ENCODE results near the gene CACNA2D3.

The CACNA2D3 gene

GRCh38 chr3:54530944-54531343 is 408.6 kb downstream of the CACNA2D3 start:
- no peak for DNase-seq (ENCODE audit: low spot score)

GRCh38 chr3:54531741-54532140 is 409.4 kb downstream of the CACNA2D3 start:
- no peak for DNase-seq (ENCODE audit: low spot score)

- DNase-seq (ENCODE audit: low spot score), result no peak
Observed at GRCh38 chr3:54533856-54534255, 411.5 kb downstream of the CACNA2D3 start.

- DNase-seq (ENCODE audit: low spot score), result no peak
Observed at GRCh38 chr3:54535619-54536018, 413.3 kb downstream of the CACNA2D3 start.

GRCh38 chr3:54536450-54536849 is 414.1 kb downstream of the CACNA2D3 start:
- DNase-seq (ENCODE audit: low spot score), result no peak

- no peak for DNase-seq (ENCODE audit: low spot score)
Observed at GRCh38 chr3:54537506-54537905, 415.2 kb downstream of the CACNA2D3 start.

GRCh38 chr3:54538346-54538745 is 416.0 kb downstream of the CACNA2D3 start:
- DNase-seq (ENCODE audit: low spot score), result no peak

- DNase-seq (ENCODE audit: low spot score), result no peak
Observed at GRCh38 chr3:54541369-54541768, 419.0 kb downstream of the CACNA2D3 start.

- no peak for DNase-seq (ENCODE audit: low spot score)
Observed at GRCh38 chr3:54543446-54543845, 421.1 kb downstream of the CACNA2D3 start.

- DNase-seq (ENCODE audit: low spot score), result no peak
Observed at GRCh38 chr3:54547051-54547450, 424.7 kb downstream of the CACNA2D3 start.

GRCh38 chr3:54547846-54548245 is 425.5 kb downstream of the CACNA2D3 start:
- no peak for DNase-seq (ENCODE audit: low spot score)

- DNase-seq (ENCODE audit: low spot score), result no peak
Observed at GRCh38 chr3:54549607-54550220, 427.4 kb downstream of the CACNA2D3 start.

- no peak for DNase-seq (ENCODE audit: low spot score)
Observed at GRCh38 chr3:54550221-54550977, 428.0 kb downstream of the CACNA2D3 start.

- no peak for DNase-seq (ENCODE audit: low spot score)
Observed at GRCh38 chr3:54556630-54557029, 434.3 kb downstream of the CACNA2D3 start.

GRCh38 chr3:54557538-54558428 is 435.4 kb downstream of the CACNA2D3 start:
- no peak for DNase-seq (ENCODE audit: low spot score)

GRCh38 chr3:54563501-54564200 is 441.3 kb downstream of the CACNA2D3 start:
- no peak for DNase-seq (ENCODE audit: low spot score)

- no peak for DNase-seq (ENCODE audit: low spot score)
Observed at GRCh38 chr3:54564374-54564925, 442.1 kb downstream of the CACNA2D3 start.

- no peak for DNase-seq (ENCODE audit: low spot score)
Observed at GRCh38 chr3:54565956-54566355, 443.6 kb downstream of the CACNA2D3 start.

- no peak for DNase-seq (ENCODE audit: low spot score)
Observed at GRCh38 chr3:54567949-54568348, 445.6 kb downstream of the CACNA2D3 start.

GRCh38 chr3:54570008-54570407 is 447.7 kb downstream of the CACNA2D3 start:
- DNase-seq (ENCODE audit: low spot score), result no peak

GRCh38 chr3:54572197-54572895 is 450.0 kb downstream of the CACNA2D3 start:
- no peak for DNase-seq (ENCODE audit: low spot score)
